ENCODE data around the gene NUCB2.

The NUCB2 gene

GRCh38 chr11:17272801-17273200 lies 3.7 kb upstream of the NUCB2 start:
- DNase-seq = no peak

- no peak for DNase-seq
Observed at GRCh38 chr11:17273211-17273610, 3.3 kb upstream of the NUCB2 start.

- DNase-seq = no peak
Observed at GRCh38 chr11:17273668-17274282, 2.8 kb upstream of the NUCB2 start.

- DNase-seq = no peak
Observed at GRCh38 chr11:17275400-17276235, 921 bp upstream of the NUCB2 start.

GRCh38 chr11:17277024-17277584 lies 565 bp downstream of the NUCB2 start:
- no peak for DNase-seq

- DNase-seq = no peak
Observed at GRCh38 chr11:17280494-17281127, 4.1 kb downstream of the NUCB2 start.

- DNase-seq = no peak
Observed at GRCh38 chr11:17286332-17286731, 9.8 kb downstream of the NUCB2 start.

- DNase-seq = no peak
Observed at GRCh38 chr11:17287058-17287457, 10.5 kb downstream of the NUCB2 start.

- no peak for DNase-seq
Observed at GRCh38 chr11:17291710-17292109, 15.2 kb downstream of the NUCB2 start.

- DNase-seq = no peak
Observed at GRCh38 chr11:17293311-17293710, 16.8 kb downstream of the NUCB2 start.

- DNase-seq = no peak
Observed at GRCh38 chr11:17294033-17294432, 17.5 kb downstream of the NUCB2 start.

- DNase-seq = no peak
Observed at GRCh38 chr11:17296852-17297559, 20.5 kb downstream of the NUCB2 start.

GRCh38 chr11:17298302-17298701 lies 21.8 kb downstream of the NUCB2 start:
- DNase-seq = no peak

GRCh38 chr11:17300372-17300771 lies 23.8 kb downstream of the NUCB2 start:
- no peak for DNase-seq

GRCh38 chr11:17313349-17314231 lies 37.1 kb downstream of the NUCB2 start:
- DNase-seq = no peak

- no peak for DNase-seq
Observed at GRCh38 chr11:17314232-17314547, 37.7 kb downstream of the NUCB2 start.

GRCh38 chr11:17314904-17315426 lies 38.4 kb downstream of the NUCB2 start:
- DNase-seq = no peak

- DNase-seq = no peak
Observed at GRCh38 chr11:17328871-17329494, 52.4 kb downstream of the NUCB2 start.

GRCh38 chr11:17331669-17332068 lies 55.1 kb downstream of the NUCB2 start:
- DNase-seq = no peak

GRCh38 chr11:17333799-17334586 lies 57.5 kb downstream of the NUCB2 start:
- DNase-seq = peak; percentile 36

- no peak for DNase-seq
Observed at GRCh38 chr11:17343257-17343656, 66.7 kb downstream of the NUCB2 start.

Data from activated gamma-delta T cell treated with Interleukin-2 at 50 U/mL for 16 hours (primary cell).